Measurements from ENCODE around the gene DOK6. TPM values are rescaled to one million over a fixed set of nuclear protein-coding genes. Genes with fewer than 3 reads are reported as not detected.
A peak's percentile ranks its signal among the peaks of the same experiment; 100 is the strongest.

Gene DOK6
- total RNA-seq, 1 experiment from 2014 or later = not detected

DNA sequence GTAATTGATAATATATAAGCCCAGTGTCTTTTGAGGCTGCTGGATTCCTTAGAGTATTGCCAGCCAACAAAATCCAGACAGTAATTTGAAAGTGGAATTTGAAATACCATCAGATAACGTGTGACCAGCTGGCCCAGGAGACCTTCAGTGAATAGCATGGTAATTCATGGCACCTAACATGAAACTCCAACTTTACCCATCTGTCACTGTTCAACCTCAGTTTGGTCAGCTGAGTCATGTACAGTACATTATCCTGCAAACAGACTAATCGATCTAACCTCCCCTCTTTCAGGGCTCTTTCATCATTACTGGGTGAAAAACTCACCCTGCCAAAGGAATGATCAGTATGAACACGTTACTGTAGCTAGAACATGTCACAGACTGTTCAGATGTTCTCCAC is 230.6 kb downstream of the DOK6 start:
- H2AFZ ChIP-seq (ENCODE audit: low read length) = no peak overlapping the region
- ATAC-seq (no peak), DNase-seq (no peak)
- no peaks in the 10 kb centered on the region for H3K9me3 ChIP-seq (ENCODE audit: low read length)
- H3K4me1 ChIP-seq (ENCODE audit: insufficient read depth, low read length) = no peaks in the 10 kb centered on the region
- BruUV-seq (replicated peaks) = no TSS peak
- TF ChIP-seq EZH2phosphoT487 (IDR thresholded peaks at IDR 0.05; ENCODE audit: borderline replicate concordance, low read length) (no peak), EZH2 (IDR thresholded peaks at IDR 0.05; ENCODE audit: low read length, unreplicated experiment) (no peak)
- TF ChIP-seq, protein P1, sequence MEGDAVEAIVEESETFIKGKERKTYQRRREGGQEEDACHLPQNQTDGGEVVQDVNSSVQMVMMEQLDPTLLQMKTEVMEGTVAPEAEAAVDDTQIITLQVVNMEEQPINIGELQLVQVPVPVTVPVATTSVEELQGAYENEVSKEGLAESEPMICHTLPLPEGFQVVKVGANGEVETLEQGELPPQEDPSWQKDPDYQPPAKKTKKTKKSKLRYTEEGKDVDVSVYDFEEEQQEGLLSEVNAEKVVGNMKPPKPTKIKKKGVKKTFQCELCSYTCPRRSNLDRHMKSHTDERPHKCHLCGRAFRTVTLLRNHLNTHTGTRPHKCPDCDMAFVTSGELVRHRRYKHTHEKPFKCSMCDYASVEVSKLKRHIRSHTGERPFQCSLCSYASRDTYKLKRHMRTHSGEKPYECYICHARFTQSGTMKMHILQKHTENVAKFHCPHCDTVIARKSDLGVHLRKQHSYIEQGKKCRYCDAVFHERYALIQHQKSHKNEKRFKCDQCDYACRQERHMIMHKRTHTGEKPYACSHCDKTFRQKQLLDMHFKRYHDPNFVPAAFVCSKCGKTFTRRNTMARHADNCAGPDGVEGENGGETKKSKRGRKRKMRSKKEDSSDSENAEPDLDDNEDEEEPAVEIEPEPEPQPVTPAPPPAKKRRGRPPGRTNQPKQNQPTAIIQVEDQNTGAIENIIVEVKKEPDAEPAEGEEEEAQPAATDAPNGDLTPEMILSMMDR (conservative IDR thresholded peaks at IDR 0.05; ENCODE audit: low read depth, low read length) = no peak
- H3K36me3 ChIP-seq (ENCODE audit: low read depth, low read length) = no peaks in the 10 kb centered on the region
- H3K27ac ChIP-seq (ENCODE audit: low read length) = no peak overlapping the region
- H3K79me2 ChIP-seq (ENCODE audit: low read length) = no peaks in the 10 kb centered on the region
- no peak overlapping the region for H3K4me3 ChIP-seq (ENCODE audit: low read length)
- peaks cover 3% of the 10 kb centered on the region; the same call in 1 of the 2 replicates for H3K27me3 ChIP-seq (ENCODE audit: low read length)
- no peaks in the 10 kb centered on the region for H3F3A ChIP-seq (ENCODE audit: low read length, unreplicated experiment)
- ChIA-PET CTCF (interaction anchor here (0.7 kb wide), 1 partner anchor 162 kb away, joined by 4 read pairs; no protein-coding TSS in a partner anchor), POLR2A (ENCODE audit: unreplicated experiment) (no interaction called here)
- H4K20me1 ChIP-seq (ENCODE audit: low read length) = no peaks in the 10 kb centered on the region
- H3K4me2 ChIP-seq (ENCODE audit: low read length) = no peak overlapping the region
- H3K9ac ChIP-seq (ENCODE audit: low read length) = no peak overlapping the region
- no peaks in the 10 kb centered on the region for H3K9me2 ChIP-seq (replicated peaks; ENCODE audit: low read length)
- intact Hi-C loops (cut with micrococcal nuclease) = no loop called here

DNA sequence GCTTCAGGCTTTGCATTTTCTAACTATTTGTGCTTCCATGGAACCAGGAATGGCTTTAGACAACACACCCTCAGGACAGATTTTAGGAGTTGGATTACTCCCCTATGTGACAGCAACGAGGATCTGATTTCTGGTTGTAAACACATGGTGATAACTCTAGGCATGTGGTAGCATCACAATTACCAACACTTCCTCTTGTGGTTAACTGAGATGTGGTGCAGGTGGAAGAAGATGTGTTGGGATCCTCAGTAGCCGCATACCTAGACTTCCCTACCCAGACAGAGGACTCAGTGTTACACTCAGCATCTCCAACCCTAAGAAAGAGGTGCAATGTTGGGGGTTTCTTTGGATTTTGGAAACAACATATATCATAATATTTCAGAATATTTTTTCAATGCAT is 234.8 kb downstream of the DOK6 start:
- DNase-seq (no peak), ATAC-seq (no peak)
- Histone ChIP-seq H3K4me1 (ENCODE audit: insufficient read depth, low read length) (no peaks in the 10 kb centered on the region), H3K27ac (ENCODE audit: low read length) (no peak overlapping the region), H3K9me2 (replicated peaks; ENCODE audit: low read length) (no peaks in the 10 kb centered on the region), H4K20me1 (ENCODE audit: low read length) (no peaks in the 10 kb centered on the region), H3K27me3 (ENCODE audit: low read length) (peaks cover 3% of the 10 kb centered on the region; the same call in 1 of the 2 replicates), H3K9ac (ENCODE audit: low read length) (no peak overlapping the region), H3K36me3 (ENCODE audit: low read depth, low read length) (no peaks in the 10 kb centered on the region), H3K4me2 (ENCODE audit: low read length) (no peak overlapping the region), H3K4me3 (ENCODE audit: low read length) (no peak overlapping the region), H3K79me2 (ENCODE audit: low read length) (no peaks in the 10 kb centered on the region), H3K9me3 (ENCODE audit: low read length) (no peaks in the 10 kb centered on the region), H2AFZ (ENCODE audit: low read length) (no peak overlapping the region), H3F3A (ENCODE audit: low read length, unreplicated experiment) (no peaks in the 10 kb centered on the region)
- intact Hi-C loops (cut with micrococcal nuclease) = loop anchor here (5.0 kb wide), 1 partner anchor 122 kb away; no protein-coding TSS in a partner anchor
- TF ChIP-seq EZH2 (IDR thresholded peaks at IDR 0.05; ENCODE audit: low read length, unreplicated experiment) = no peak
- TF ChIP-seq EZH2phosphoT487 (IDR thresholded peaks at IDR 0.05; ENCODE audit: borderline replicate concordance, low read length) = no peak
- TF ChIP-seq, protein P1 (conservative IDR thresholded peaks at IDR 0.05; ENCODE audit: low read depth, low read length) = no peak
- no TSS peak for BruUV-seq (replicated peaks)
- ChIA-PET POLR2A (ENCODE audit: unreplicated experiment) (no interaction called here), CTCF (no interaction called here)

DNA sequence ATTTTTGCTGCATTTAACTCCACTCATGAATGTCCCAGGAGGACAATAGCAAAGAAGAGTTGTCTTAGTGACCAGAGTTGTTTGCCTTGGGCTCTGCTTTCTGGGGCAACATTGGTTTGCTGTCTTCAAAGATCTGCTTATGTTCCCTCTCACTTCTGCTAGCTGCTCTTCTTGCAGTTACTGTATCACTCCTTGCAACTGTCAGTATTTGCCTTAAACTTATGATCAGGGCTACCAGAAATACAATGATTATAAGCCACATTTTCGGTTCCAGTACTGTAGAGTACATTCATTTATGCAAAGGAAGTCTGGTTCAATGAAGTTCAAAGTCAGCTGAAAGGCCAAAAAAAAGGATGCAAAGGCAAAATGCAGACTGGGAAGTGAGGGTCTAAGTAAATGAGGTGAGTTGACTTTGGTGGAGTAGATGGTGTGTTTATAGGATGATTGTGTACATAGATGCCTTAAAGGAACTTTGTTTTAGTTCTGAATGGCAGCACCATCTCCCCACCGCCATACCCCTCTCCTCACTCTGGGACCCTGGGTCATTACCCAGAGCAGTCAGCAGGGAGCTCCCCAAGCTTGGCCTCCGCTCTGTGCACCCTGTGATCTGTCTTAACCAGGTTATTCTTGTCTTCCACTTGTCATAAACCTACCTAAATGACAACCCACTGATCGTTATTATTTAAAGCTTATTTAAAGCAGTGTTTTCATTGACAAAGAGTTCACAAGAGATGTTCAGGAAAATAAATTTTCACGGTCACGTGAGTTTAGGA is 236.0 kb downstream of the DOK6 start:
- Histone ChIP-seq H3K36me3 (ENCODE audit: low read depth, low read length) (no peaks in the 10 kb centered on the region), H3K27me3 (ENCODE audit: low read length) (peaks cover 3% of the 10 kb centered on the region; the same call in 1 of the 2 replicates), H3K79me2 (ENCODE audit: low read length) (no peaks in the 10 kb centered on the region), H3F3A (ENCODE audit: low read length, unreplicated experiment) (no peaks in the 10 kb centered on the region), H2AFZ (ENCODE audit: low read length) (no peak overlapping the region), H4K20me1 (ENCODE audit: low read length) (no peaks in the 10 kb centered on the region), H3K4me2 (ENCODE audit: low read length) (no peak overlapping the region), H3K27ac (ENCODE audit: low read length) (no peak overlapping the region), H3K9me2 (replicated peaks; ENCODE audit: low read length) (no peaks in the 10 kb centered on the region), H3K9me3 (ENCODE audit: low read length) (no peaks in the 10 kb centered on the region), H3K4me1 (ENCODE audit: insufficient read depth, low read length) (no peaks in the 10 kb centered on the region), H3K4me3 (ENCODE audit: low read length) (no peak overlapping the region), H3K9ac (ENCODE audit: low read length) (no peak overlapping the region)
- ATAC-seq (peak; percentile 54; the same call in 1 of the 2 replicates), DNase-seq (no peak)
- ChIA-PET CTCF (no interaction called here), POLR2A (ENCODE audit: unreplicated experiment) (no interaction called here)
- intact Hi-C loops (cut with micrococcal nuclease) = loop anchor here (2.0 to 5.0 kb wide), 2 partner anchors 121 to 436 kb away; no protein-coding TSS in a partner anchor
- TF ChIP-seq, protein P1 (conservative IDR thresholded peaks at IDR 0.05; ENCODE audit: low read depth, low read length) = peak; percentile 52
- no peak for TF ChIP-seq EZH2 (IDR thresholded peaks at IDR 0.05; ENCODE audit: low read length, unreplicated experiment)
- no peak for TF ChIP-seq EZH2phosphoT487 (IDR thresholded peaks at IDR 0.05; ENCODE audit: borderline replicate concordance, low read length)
- BruUV-seq (replicated peaks) = no TSS peak
